ENCODE results near the gene RGS6.
A peak's percentile ranks its signal among the peaks of the same experiment; 100 is the strongest.

Gene RGS6

DNA sequence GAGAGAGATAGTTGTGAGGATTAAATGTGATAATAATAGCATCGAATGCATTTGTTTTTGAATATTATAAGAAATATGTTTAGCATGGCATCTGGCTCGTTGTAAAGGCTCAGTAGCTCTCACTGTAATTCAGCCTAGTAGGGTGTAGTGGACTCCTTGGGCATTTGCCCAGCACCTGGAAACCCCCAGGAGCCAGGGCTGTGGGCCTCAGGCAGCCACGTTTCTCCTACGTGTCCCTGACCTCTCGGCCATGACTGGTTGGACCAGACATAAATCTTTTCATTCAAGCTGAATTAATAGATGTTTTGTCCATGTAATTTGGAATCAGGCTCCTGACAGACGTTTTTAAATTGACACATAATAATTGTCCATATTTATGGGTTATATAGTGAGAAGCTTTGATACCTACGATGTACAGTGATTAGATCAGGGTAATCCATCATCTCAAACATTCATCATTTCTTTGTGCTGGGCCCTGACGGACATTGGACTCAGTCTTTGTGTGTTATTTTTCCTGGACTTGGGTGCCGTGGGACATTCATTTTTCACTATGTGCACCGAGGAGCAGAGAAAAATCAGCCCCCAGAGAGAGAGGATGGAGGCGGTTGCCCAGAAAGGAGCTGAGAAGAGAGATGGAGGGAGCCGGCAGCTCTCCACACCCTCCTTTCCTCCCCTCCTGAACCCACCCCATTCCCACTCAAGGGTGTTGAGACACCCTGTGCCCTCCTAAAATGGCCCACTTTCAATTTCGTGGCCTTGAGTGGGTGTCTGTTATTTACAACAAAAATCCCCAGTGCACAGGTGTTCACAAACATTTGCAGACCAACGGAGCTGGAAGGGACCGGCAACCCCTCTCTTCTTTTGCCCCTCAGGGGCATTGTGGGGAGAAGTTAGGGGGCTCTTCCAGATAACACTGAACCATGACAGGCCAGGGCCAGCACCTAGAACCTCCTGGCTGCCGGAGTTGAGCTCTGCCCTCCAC, 665.3 kb downstream of the RGS6 start:
- DNase-seq, result no peak

DNA sequence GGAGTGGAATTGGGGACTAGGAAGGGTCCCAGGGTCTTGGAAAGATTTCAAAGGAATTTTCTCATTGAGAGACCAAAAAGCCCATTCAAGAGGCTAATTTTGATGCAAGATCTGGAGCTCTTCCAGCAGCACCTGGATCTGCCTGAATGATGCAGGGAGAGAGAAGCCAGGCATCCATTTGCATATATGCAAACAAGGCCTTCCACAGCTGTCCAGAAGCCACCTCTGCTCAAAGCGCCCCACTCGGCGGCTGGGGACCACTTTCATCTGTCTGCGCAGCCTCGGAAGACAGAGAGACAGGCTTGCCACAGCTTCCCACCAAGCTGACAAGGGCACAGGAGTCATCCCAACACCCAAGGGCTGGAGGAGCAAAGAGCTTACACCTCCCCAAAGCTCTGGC, 666.1 kb downstream of the RGS6 start:
- no peak for DNase-seq

DNA sequence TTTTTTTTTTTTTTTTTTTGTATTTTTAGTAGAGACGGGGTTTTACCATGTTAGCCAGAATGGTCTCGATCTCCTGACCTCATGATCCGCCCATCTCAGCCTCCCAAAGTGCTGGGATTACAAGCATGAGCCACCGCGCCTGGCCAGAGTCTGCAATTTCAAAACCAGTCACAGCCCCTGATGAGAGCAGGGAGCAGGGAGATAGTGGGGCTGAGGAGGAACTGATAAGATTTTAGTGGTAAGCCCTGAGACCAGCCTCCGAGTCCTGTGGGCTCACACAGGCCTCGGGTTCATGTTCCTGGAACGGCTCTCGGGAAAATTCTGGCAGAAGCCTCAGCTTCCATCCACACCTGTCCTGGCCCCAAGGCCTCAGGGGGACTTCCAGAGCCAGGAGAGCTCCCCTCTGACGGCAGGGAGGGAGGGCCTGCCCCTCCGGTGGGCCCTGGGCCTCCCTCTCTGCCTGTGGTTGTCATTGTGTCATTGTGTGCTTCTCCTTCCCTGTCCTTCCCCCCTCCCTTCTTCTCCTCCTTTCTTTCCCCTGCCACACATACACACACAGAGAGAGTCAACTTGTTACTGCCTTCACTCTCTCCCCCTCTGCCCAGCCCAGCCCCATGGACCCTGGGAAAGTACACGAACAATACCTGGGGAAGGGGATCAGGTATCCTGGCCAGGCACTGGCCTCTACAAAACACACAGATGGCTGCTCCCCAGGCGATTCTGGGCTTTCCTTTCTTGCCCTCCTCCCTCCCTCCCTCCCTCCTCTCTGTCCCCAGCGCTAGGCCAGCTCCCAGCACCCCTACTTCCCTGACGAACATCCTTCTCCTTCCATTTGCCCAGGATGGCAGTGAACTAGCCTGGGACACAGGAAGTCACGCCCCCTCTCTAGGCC, 667.6 kb downstream of the RGS6 start:
- peak; percentile 70 for DNase-seq

DNA sequence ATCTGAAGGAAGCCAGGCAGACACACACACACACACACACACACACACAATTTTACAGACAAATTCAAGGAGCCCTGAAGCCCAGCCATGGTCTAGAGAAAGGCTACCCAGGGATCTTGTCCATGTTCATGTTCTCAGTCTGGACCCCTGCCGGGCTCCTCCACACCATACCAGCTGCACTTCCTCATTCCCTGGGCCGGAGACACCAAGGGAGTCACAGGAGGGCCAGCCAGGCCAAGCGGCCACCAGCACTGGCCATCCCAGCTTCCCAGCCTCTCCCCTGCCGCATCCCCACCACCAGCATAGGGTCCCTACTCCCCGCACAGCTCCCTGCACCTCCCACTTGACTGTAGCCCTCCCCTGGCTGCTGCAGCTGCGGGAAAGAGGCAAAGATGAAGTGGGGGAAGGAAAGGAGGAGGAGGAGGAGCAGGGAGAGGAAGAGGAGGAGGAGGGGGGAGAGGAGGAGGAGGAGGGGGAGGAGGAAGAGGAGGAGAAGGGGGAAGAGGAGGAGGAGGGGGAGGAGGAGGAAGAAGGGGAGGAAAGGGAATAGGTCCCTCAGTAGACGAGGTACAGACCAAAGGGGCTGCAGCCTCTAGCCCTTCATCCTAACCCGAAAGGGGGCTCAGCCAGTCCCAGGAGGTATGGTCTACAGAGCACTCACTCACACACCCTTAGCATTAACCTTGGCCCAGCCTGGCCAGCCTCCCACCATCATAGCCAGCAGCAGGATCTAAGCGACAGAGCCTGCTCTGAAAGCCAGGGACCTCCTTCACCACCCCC, 668.5 kb downstream of the RGS6 start:
- no peak for DNase-seq

DNA sequence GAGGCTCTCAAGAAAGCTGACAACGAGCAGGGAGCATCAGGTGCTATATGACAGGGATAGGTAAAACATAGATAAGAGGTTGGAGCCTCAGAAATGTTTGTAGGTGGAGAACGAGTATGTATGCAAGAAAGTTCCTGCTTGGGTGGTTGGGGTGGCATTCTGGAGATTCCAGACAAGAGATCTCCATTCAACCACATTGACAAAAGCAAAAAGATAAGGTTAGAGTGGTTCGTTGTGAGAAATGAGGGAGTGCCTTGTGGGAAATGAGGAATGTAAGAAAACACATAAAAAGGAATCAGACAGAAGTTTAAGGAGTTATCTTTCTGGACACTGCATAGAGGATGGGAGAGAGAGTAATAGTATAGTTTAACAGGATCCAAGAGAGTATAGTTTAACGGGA, 671.4 kb downstream of the RGS6 start:
- DNase-seq, result peak; percentile 37

DNA sequence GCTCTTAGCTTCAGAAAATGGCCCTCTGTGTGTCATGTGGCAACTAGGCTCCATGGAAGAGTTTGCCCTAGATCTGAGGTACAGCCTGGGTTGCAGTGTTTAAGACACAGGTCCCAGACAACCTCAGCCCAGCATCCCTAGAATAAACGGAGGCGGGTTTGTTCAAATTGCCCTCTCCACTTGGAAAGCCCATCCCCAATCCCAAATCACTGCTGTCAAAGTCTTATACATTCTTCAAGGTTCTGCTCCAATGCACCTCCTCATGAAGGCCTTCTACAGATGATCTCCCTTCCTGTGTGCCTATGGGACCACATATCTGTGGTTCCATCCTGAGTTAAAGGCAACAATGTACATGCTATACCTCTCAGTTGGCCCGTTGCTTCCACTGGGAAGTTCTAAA, 671.9 kb downstream of the RGS6 start:
- DNase-seq, result peak; percentile 22

DNA sequence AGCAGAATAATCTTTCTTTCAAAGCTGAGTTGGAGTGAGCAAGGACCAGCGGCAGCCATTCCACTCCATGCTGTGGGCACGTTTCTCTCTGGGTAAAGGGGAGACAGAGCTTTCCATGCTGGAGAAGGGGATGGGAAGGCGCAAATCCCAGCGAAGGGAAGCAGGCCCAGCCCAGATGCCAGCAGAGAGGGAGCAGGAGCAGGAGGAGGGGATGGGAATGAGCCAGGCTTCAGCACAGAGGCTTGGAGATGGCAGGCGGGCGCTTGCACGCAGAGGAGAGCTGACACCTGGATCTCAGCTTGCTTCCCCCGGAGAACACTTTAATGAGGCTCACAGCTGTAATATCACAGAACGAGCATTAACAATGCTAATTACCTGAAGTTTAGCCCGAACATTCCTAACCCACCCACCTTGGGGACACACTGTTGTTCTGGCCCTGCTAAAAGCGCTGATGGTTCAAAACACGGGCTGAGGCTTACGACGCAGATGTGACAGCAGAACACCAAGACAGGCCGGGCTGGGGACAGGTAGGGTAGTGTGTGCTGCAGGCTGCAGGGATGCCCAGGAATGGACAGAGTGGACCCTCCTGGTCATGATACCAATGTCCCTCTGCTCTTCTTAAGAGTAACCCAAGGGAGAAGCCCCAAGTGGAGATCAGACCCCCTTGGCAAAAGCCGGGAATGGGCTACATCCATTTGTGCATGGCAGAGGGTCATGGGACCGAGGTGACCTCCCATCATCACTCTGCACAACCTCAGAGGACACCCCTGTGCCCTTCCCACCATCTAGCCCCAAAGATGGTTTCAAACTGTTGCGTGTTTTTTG, 673.1 kb downstream of the RGS6 start:
- DNase-seq, result peak; percentile 34

DNA sequence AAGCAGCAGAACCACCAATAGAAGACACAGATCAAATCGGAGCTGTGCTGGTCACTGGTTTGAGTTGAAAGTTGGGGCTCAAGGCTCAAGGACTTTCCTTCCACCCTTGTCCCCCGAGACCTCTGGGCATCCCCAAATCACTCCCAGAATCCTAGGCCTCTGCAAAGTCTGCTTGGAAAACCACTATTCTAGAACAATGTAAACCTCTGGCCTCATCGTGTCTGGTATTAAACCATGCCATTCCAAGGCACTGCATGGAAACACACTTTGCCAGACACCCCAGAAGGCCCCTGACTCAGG, 673.6 kb downstream of the RGS6 start:
- DNase-seq, result peak; percentile 9

DNA sequence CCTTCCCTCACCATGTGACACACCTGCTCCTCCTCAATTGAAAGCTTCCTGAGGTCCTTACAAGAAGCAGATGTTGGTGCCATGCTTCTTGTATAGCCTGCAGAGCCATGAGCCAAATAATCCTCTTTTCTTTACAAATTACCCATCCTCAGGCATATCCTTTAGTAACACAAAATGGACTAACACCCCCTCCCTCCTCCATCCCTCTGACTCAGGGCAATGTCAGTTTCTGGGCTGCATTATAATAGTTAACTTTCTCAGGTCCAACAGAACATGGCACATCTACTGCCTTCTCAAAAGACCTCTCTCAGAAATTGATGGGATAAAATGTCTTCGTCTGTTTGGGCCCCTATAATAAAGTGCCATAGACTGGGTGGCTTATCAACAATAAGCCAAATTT, 674.6 kb downstream of the RGS6 start:
- DNase-seq, result no peak

DNA sequence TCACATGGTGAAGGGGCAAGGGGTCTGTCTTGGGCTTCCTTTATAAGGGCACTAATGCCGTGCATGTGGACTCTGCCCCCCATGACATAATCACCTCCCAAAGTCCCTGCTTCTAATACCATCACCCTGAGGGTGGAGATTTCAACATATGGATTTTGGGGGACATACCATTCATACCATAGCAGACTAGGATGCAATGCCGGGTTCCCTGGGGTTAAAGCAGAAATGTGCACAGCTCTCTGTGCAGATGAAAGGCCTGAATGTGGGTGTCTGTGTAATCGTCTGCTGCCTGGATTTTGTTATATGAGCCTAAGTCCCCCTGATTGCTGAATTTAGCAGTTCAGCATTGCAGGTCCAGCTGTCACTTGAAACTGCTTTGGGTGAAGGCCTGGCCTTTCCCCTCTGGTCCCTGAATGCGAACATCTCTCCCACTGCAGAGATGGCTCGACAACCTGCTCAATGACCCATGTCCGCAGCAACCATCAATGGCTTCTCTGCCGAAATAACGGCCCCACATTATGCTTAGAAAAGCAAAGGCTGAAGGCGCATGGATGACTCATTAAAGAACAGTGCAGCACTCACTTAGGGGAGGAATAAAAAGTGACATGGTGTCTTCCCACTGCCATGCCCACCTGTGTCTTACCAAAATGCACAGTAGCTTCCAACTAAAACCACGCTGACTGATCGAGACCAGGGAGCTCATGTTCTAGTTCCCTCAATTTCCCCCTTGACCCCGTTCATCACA, 675.3 kb downstream of the RGS6 start:
- DNase-seq, result peak; percentile 52

DNA sequence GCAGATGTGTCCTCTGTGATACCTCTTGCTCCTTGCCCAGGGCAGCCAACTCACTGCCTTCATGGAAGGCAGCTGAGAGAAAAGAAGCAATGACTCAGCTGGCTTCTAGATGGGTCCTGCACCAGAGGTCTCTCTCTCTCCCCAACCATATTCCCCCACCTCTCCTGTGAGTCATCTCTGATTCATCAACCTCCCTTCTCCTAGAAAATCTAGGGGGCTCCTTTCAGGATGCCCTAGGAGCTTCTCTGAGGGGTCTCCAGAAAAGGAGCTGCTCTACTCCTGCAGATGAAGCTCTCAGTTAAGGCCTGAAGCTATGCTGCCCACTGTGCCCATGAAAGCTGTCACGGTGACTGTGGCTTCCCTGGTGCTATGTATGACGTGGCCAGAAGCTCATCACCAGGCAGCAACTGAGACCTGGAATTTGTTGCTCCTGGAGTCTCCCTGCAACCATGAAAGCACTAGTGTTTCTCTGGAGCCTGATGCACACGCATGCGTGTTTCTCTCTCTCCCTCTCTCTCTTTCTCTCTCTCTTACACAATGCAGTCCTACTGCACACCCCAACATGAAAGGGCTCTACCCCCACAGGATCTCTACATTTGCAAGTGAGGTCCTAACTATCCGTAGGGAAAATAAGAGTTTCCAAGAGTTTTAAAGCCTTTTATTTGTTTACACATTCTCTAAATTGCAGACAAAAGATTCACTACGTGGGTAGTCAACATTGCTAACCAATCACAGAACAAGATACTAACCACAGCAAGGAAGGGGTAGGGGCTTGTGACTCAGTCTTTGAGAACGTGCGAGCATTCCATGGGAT, 676.4 kb downstream of the RGS6 start:
- peak; percentile 87 for DNase-seq

DNA sequence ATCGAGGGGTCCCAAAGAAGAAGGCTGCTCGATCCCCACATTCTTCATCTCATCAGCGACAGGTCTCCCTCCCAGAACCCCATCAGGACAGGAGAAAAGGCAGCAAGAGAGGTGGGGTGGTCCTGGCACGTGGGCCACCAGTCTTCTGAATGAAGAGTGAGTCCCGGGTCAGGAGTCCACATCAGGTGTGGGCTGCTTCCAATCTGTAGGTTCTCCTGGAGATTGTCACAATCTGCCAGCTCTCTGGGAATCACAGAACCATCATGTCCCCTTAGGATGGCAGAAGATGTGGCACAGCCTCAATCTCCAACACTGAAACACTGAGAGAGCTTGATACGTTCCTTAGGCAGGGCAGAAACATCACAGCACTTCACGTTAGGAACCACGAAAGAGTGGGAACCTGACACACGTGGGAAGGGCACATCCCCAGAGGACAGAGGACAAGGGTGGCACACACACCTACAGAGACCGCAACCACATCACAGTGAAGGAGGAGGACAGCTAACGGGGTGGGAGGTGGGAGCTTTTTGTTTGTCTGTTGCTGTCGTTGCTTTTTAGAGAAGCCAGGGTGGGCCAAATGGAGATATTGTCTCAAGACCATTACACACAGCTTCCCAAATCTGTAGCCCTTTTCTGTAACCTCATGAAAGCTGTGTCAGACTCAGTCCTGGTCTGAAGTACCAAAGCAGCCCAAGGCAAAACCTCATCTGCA, 677.1 kb downstream of the RGS6 start:
- DNase-seq, result peak; percentile 52

DNA sequence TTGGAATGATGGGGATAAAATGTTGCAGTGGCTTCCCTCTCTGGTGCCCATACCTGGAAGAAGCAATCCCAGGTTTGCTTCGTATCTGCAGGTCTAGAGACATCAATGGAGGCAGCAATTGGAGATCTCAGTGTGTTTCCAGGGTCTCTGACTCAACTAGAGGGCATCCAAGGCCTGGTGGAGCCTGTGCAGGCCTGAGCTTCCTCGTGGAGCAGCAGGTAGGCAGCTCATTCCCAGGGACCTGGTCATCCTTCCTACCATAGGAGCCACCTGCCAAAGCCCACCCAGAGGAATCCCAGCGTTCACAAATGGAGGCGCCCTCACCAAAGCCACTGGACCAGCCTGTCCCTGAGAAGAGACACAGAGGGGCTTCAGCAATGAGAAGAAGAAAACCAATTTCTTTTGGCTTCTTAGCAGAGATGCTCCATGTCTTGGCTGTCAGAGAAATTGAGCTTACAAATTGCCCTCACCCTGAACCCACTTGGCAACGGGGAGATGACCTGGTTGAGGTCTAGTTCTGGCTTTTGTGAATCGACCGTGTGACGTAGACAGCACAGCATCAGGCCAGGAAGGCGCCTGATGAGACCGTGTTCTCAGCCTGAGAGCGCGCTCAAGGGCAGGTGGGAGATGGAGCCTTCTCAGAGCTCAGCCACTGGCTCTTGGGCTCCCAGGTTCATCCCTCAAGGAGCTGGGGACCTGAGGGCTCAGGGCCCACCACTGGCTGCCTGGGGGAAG, 678.0 kb downstream of the RGS6 start:
- DNase-seq, result peak; percentile 31

DNA sequence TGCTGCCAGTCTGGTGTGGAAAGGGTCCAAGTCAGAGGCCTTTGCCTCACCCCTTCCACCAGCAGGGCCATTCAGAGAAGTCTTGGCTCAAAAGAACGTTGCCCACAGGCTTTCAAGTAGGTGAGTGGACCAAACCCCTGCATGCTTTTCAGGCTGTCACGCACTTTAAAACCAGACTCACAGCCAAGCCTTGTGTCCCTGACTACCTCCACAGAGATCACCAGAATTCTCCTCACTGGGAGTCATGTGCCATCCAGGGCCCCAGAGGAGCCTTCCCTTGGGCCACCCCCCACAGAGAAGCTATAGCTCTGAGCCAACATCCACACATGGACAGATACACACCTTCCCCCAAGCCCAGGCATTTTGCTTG, 678.6 kb downstream of the RGS6 start:
- DNase-seq, result peak; percentile 38

DNA sequence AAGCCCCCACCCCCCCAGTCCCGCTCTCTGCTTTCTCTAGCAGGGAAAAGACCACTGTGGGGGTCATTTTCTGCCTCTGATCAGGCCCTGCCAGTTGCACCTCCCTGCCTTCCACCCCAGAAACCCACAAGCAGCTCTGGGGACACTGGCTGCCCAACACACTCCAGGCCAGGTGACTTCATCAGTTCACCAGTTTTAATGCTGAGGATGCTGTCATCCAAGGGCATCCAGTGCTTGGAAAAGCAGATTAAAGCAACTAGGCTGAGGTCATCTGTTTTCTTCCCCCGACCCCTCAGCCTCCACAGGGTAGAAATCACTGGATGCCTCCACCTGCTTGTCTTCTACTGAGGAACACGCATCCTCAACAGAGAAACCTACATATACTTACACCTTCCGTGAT, 679.3 kb downstream of the RGS6 start:
- peak; percentile 41 for DNase-seq

DNA sequence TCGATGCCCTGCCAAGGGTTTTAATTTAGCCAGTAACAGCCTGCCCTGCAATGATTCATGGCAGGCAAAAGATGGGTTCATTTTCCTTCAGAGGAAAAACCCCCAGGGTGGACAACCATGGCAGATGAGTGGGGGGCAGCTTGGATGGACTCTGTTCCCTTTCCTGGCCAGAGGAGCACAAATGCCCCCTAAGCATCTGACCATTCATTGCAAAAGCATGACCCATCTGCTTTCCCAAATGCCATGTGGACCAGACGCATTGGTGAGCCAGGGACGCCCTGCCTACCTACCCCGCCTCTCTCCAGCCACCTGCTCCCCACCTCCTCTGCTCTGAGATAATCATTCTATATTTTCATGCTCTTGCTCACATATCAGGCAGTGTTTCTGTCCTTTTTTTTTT, 679.8 kb downstream of the RGS6 start:
- peak; percentile 19 for DNase-seq

DNA sequence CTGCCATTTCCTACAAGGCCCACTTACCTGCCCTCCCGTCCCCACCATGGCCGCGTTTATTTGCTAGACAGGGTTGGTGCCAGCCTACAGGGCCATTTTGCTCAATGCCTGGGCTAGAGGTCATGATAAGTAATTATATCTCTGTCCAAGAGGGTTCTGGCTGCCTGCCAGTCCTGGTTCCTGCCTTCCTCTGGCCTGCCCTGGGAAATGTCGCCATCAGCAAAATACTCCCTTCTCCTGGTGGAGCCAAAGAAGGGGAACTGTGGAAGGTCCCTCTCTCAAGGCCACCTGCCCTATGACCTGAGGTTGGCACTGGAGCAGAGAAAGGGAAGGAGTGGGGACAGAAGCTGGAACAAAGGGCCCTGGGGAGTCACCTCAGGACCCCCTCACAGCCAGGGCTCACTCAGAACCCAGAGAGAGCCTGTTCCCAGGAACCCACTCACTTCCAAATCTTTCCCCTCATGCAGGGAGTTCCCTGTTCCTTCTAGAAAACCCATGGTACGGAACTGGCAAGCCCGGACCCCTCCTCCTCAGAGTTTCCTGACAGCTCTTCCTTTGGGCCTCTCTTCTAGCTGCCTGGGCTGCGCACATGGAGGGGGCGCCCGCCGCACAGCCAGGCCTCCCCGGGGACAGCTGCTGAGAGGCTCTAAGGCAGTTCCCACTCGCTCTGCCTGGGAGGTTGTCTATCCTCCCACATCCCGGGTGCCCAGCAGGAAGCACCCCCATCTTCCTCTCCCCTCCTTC, 681.2 kb downstream of the RGS6 start:
- DNase-seq, result peak; percentile 37

DNA sequence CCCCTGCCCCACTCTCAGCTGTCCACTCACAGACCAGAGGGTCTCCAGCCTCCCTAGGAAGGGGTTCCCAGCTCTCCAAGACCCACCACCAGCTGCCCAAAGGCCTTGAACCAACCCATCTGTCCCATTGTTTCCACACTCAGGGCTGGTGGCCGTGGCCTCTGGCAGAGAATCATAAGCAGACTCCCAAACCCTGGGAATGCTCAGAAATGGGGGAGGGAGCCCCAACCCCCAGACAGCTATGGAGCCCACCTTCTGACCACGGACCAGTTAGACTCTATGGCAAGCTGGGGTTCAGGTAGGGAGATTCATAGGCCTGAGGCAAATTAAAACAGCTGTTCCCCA, 681.7 kb downstream of the RGS6 start:
- no peak for DNase-seq

DNA sequence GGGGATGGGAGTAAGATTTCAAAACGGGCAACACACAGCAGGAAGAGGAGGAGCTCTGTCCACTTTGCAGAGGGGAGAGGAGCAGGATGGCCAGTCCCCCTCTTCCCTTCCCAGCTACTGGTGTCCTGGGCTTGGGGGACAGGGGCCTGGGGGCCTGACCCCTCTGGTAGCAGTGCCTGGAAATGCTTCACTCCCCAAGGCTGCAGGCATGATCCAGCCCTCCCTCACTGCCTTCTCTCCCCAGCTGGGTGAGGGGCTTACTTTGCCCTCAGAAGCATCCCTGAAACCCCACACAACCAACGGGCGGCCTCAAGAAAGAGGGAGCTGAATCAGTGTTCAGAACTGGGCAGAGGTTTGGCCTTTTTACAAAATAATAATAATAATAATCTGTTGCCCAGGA, 682.1 kb downstream of the RGS6 start:
- peak; percentile 37 for DNase-seq

Measured in islet precursor cell (in vitro differentiated cells).